Measurements from ENCODE around the gene LMO3.

DNA sequence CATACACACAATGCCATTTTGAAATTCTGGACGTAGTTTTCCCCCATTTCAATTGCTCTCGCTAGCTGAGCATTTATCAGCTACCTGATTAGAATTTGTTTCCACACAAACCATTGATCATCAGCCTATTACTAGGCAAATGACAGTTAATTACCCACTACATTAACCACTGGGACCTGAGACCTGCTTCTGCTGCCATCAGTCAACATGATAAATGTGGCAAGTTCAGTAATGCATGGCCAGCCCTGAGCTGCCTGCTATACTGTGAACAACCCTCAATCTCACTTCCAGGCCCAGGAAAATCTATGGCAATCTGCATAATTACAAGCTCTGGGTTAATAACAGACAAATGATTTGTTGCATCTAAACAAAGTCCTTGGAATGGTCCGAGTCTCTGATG is 43.5 kb downstream of the LMO3 start:
- TF ChIP-seq, protein P1, sequence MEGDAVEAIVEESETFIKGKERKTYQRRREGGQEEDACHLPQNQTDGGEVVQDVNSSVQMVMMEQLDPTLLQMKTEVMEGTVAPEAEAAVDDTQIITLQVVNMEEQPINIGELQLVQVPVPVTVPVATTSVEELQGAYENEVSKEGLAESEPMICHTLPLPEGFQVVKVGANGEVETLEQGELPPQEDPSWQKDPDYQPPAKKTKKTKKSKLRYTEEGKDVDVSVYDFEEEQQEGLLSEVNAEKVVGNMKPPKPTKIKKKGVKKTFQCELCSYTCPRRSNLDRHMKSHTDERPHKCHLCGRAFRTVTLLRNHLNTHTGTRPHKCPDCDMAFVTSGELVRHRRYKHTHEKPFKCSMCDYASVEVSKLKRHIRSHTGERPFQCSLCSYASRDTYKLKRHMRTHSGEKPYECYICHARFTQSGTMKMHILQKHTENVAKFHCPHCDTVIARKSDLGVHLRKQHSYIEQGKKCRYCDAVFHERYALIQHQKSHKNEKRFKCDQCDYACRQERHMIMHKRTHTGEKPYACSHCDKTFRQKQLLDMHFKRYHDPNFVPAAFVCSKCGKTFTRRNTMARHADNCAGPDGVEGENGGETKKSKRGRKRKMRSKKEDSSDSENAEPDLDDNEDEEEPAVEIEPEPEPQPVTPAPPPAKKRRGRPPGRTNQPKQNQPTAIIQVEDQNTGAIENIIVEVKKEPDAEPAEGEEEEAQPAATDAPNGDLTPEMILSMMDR (conservative IDR thresholded peaks at IDR 0.05 in 1 of 2, IDR thresholded peaks at IDR 0.05 in 1 of 2; ENCODE audit: extremely low read depth in 1 of 2, insufficient read depth in 1 of 2, low read depth in 1 of 2, low read length in 2 of 2): no peak
- TF ChIP-seq EZH2 (IDR thresholded peaks at IDR 0.05; ENCODE audit: borderline replicate concordance, low read length): no peak

Data from mammary epithelial cell (primary cell).